GM12878 (cell line): ENCODE results near the gene FOSB. TPM values are rescaled to one million over a fixed set of nuclear protein-coding genes. Genes with fewer than 3 reads are reported as not detected.

ENCODE experiments used
- ATAC-seq: fragments of 200-7000 bp; cut with Tn5 transposase; 3 replicates; pipeline ENCODE4 v1.9.1; 2020; ENCODE audit warnings: mild to moderate bottlenecking, moderate library complexity
- BruUV-seq: library from RNA; stranded (reverse); fragments of 400-500 nt; replicated peaks from 2 replicates; lab custom pipeline; 2021; lab: Mats Ljungman, UMichigan
- CTCF ChIA-PET: fragments of 300-600 bp; sonication (Branson Sonifier 250); formaldehyde crosslinking; extraction: SDS; loops from one replicate; lab custom pipeline; 2021; ENCODE audit warnings: inconsistent platforms; lab: Yijun Ruan, JAX
- POLR2A ChIA-PET: fragments of 350-600 bp; formaldehyde crosslinking; extraction: SDS; loops from one replicate; lab custom pipeline; 2021; ENCODE audit warnings: inconsistent platforms; lab: Charles Lee
- RAD21 ChIA-PET: fragments of 300-600 bp; sonication (Branson Sonifier 250); formaldehyde crosslinking; loops from one replicate; lab custom pipeline; 2023; ENCODE audit warnings: antibody characterized with exemption; ENCODE audit not compliant: unreplicated experiment; lab: Charles Lee
- SMC1A ChIA-PET: fragments of 300-600 bp; sonication (Branson Sonifier 250); formaldehyde crosslinking; loops from one replicate; lab custom pipeline; 2023; ENCODE audit not compliant: unreplicated experiment, uncharacterized antibody; lab: Charles Lee
- DNase-seq: peaks from one replicate; pipeline ENCODE4 v3.0.0-alpha.2; 2011; ENCODE audit warnings: low read depth, low spot score
- FAIRE-seq: peaks from 3 replicates; lab custom pipeline; 2011; peaks lifted over from hg19 to GRCh38; lab: Jason Lieb, UNC
- H2AFZ ChIP-seq: 2 replicates; pipeline ENCODE4 v1.6.0; 2011; ENCODE audit warnings: low read depth, low read length, control low read depth; ENCODE audit not compliant: control insufficient read depth
- H3K27ac ChIP-seq: 2 replicates; pipeline ENCODE4 v1.5.1; 2011; ENCODE audit warnings: control low read depth; ENCODE audit not compliant: control insufficient read depth, insufficient read depth
- H3K27me3 ChIP-seq, 2 experiments: replicated peaks in 1 of 2; 2 replicates each; pipeline versions ENCODE4 v1.6.0 to v1.6.1; 2011; ENCODE audit warnings: low read length in 1 of 2; ENCODE audit not compliant: control insufficient read depth in 2 of 2, insufficient read depth in 2 of 2
- H3K36me3 ChIP-seq, 2 experiments: 2 replicates each; pipeline ENCODE4 v1.5.1; 2011; ENCODE audit warnings: low read length in 1 of 2; ENCODE audit not compliant: control insufficient read depth in 2 of 2, insufficient read depth in 2 of 2
- H3K4me1 ChIP-seq: 2 replicates; pipeline ENCODE4 v1.6.1; 2011; ENCODE audit warnings: mild to moderate bottlenecking, low read length, moderate library complexity, mixed read lengths; ENCODE audit not compliant: control insufficient read depth, insufficient read depth
- H3K4me2 ChIP-seq: 2 replicates; pipeline ENCODE4 v1.6.0; 2011; ENCODE audit warnings: control low read depth; ENCODE audit not compliant: control insufficient read depth, insufficient read depth
- H3K4me3 ChIP-seq: fragments of 200-600 bp; sonication (generic); 2 replicates; pipeline ENCODE4 v1.5.1; 2016
- H3K79me2 ChIP-seq: 2 replicates; pipeline ENCODE4 v1.6.0; 2011; ENCODE audit warnings: low read length; ENCODE audit not compliant: control insufficient read depth, insufficient read depth
- H3K9ac ChIP-seq: 2 replicates; pipeline ENCODE4 v1.8.0; 2011; ENCODE audit warnings: low read length, control low read depth, mixed read lengths; ENCODE audit not compliant: control insufficient read depth, insufficient read depth
- H3K9me3 ChIP-seq: replicated peaks from 3 replicates; pipeline ENCODE4 v1.5.1; 2011; ENCODE audit warnings: mild to moderate bottlenecking, low read length; ENCODE audit not compliant: control insufficient read depth, insufficient read depth
- H4K20me1 ChIP-seq: 2 replicates; pipeline ENCODE4 v1.6.0; 2011; ENCODE audit not compliant: control insufficient read depth, insufficient read depth
- KDM1A ChIP-seq: fragments of 200-600 bp; sonication (generic); IDR thresholded peaks from 2 replicates; pipeline ENCODE4 v1.6.1; 2016; ENCODE audit warnings: borderline replicate concordance
- NFXL1 ChIP-seq: fragments of 450-650 bp; IDR thresholded peaks from 2 replicates; pipeline ENCODE4 v1.6.1; 2017; ENCODE audit warnings: antibody characterized with exemption, mild to moderate bottlenecking, borderline replicate concordance
- POLR2AphosphoS2 ChIP-seq: IDR thresholded peaks from 2 replicates; pipeline ENCODE4 v1.6.1; 2011; ENCODE audit warnings: low read depth, mild to moderate bottlenecking, low read length, improper control_type of control experiment, moderate library complexity
- POU2F2 ChIP-seq: IDR thresholded peaks from 3 replicates; pipeline ENCODE4 v1.6.1; 2011; ENCODE audit warnings: low read depth, mild to moderate bottlenecking, low read length, borderline replicate concordance
- RB1 ChIP-seq: fragments of 450-650 bp; formaldehyde crosslinking; IDR thresholded peaks from 2 replicates; pipeline ENCODE4 v1.6.1; 2017; ENCODE audit warnings: mild to moderate bottlenecking, borderline replicate concordance
- SIN3A ChIP-seq: IDR thresholded peaks from 2 replicates; pipeline ENCODE4 v1.6.1; 2012; ENCODE audit warnings: low read depth, low read length, improper control_type of control experiment
- SMARCA5 ChIP-seq: fragments of 450-650 bp; IDR thresholded peaks from 2 replicates; pipeline ENCODE4 v1.6.1; 2017; ENCODE audit warnings: mild to moderate bottlenecking
- USF1 ChIP-seq: IDR thresholded peaks from 2 replicates; pipeline ENCODE4 v1.6.1; 2011; ENCODE audit warnings: borderline replicate concordance, low read depth, mild to moderate bottlenecking, moderate library complexity, mixed read lengths, low read length; ENCODE audit not compliant: insufficient read depth; ENCODE audit errors: extremely low read length
- WGBS: methylation state at CpG from one replicate; pipeline ENCODE4 v1.1.6; 2016; ENCODE audit warnings: low lambda C conversion rate; ENCODE audit not compliant: insufficient replicate concordance, insufficient coverage; ENCODE audit errors: missing lambda C conversion rate; 5-methylcytosine and 5-hydroxymethylcytosine counted together
- in situ Hi-C: fragments of 300-500 bp; cut with MboI; formaldehyde crosslinking; loops from 9 replicates; pipeline ENCODE4 v1.14.3; 2018; ENCODE audit warnings: mixed read lengths
- intact Hi-C: fragments of 100-400 bp; cut with micrococcal nuclease; formaldehyde crosslinking; loops from one replicate; pipeline ENCODE4 v1.14.2; 2022; ENCODE audit not compliant: unreplicated experiment
- polyA plus RNA-seq, 11 experiments: library from polyadenylated mRNA; depleted of rRNA in 4 of 11; unstranded in 6 of 11; stranded (reverse) in 5 of 11; fragments of >200 nt; fragmentation: Nextera tagmentation in 4 of 11; fragmentation: Illumina TruSeq in 1 of 11; extraction: Ambion mirVana in 4 of 11; extraction: Trizol in 1 of 11; gene quantifications; 1 replicate in 1 of 11; 2 replicates in 10 of 11; pipeline versions ENCODE4 v1.2.1 to v1.2.3, GENCODE V29; 2011 to 2016; ENCODE audit warnings: inconsistent platforms in 2 of 11, missing spikeins in 2 of 11, low read depth in 1 of 11
- total RNA-seq, 4 experiments: library from RNA; depleted of rRNA in 3 of 4; stranded (reverse); fragments of >200 nt in 3 of 4; fragmentation: Illumina TruSeq in 1 of 4; extraction: Trizol in 1 of 4; gene quantifications; 2 replicates each; pipeline versions ENCODE4 v1.2.1 to v1.2.3, GENCODE V29; 2013 to 2021
- TF ChIP-seq, protein P1 (sequence below): fragments of 450-650 bp; IDR thresholded peaks from 2 replicates; pipeline ENCODE4 v1.6.1; 2017; ENCODE audit warnings: low read depth, mild to moderate bottlenecking, moderate library complexity

Gene FOSB
- total and polyA plus RNA-seq, 10 of the 15 experiments (the other 5 are each of a cell fraction or from before 2014, with no cell fraction given): 0.06 to 0.56 (median 0.26) TPM

- ChIA-PET RAD21 (no interaction called here), CTCF (interaction anchor here (0.9 to 1.3 kb wide), 3 partner anchors 10 to 204 kb away, joined by 3 to 6 read pairs (median 4); no protein-coding TSS in a partner anchor), POLR2A (interaction anchor here (0.6 to 1.9 kb wide), 4 partner anchors 22 to 286 kb away, joined by 3 to 7 read pairs (median 5); no protein-coding TSS in a partner anchor), SMC1A (interaction anchor here (1.7 kb wide), 1 partner anchor 129 kb away, joined by 4 read pairs; no protein-coding TSS in a partner anchor)
- H2AFZ ChIP-seq: no peak overlapping the region
- no peak overlapping the region; the same call in 1 of the 2 replicates for H3K9ac ChIP-seq
- peaks cover under 1 to 14% of the 10 kb centered on the region in 2 experiments for H3K36me3 ChIP-seq
- H3K79me2 ChIP-seq: peaks cover 86% of the 10 kb centered on the region
- intact Hi-C loops (no loop called here), in situ Hi-C loops (no loop called here)
- FAIRE-seq (no peak), ATAC-seq (no peak), DNase-seq (no peak)
- TF ChIP-seq SMARCA5 (0 out of 2 replicates have a peak, but pooled peaks have one; percentile 19), KDM1A (no peak)
- no peaks in the 10 kb centered on the region for H4K20me1 ChIP-seq
- BruUV-seq: no TSS peak
- H3K27me3 ChIP-seq: no peaks in the 10 kb centered on the region
- H3K4me3 ChIP-seq: peak overlapping the region; percentile 99
- no peaks in the 10 kb centered on the region for H3K9me3 ChIP-seq
- H3K4me2 ChIP-seq: peak overlapping the region; percentile 0; the same call in 1 of the 2 replicates
- H3K27ac ChIP-seq: peak overlapping the region; percentile 75
- H3K4me1 ChIP-seq: peaks cover 42% of the 10 kb centered on the region
- 30% methylated on average over 6 of the region's 6 CpGs for WGBS
These were observed 45.2 kb downstream of the FOSB start for GRCh38 chr19:45512881-45513483.

DNA sequence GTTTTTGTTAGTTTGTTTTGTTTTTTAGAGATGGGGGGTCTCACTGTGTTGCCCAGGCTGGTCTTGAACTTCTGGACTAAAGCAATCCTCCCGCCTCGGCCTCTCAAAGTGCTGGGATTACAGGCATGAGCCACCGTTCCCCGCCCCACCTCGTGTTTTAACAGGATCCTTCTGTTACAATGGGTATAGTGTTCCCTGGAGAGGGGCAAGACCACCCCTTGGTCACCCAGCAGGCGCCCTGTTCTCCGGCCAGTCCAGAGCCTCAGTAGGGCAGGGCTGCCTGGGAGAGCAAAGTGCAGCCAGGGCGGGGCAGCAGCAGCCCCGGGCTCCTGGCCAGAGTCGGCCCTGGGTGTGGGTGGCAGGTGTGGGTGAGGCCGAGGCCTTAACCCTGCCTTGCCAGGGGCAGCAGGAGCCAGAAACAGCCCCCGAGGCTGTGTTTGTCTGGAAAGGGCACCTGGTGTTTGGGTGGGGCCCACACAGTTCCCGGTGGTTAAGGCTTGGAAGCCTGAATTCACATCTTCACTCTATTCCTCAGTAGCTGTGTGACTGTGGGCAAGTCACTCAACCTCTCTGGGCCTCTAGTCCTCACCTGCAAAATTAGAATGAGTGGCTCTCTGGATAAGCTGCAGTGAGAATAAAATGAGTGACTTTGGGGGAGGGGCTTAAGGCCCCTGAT lies 46.7 kb downstream of the FOSB start:
- ChIA-PET CTCF (interaction anchor here (1.1 to 2.6 kb wide), 8 partner anchors 20 to 127 kb away, joined by 3 to 18 read pairs (median 4); no protein-coding TSS in a partner anchor), SMC1A (interaction anchor here (0.9 to 2.9 kb wide), 3 partner anchors 11 to 127 kb away, joined by 3 to 8 read pairs (median 4); no protein-coding TSS in a partner anchor), POLR2A (interaction anchor here (0.5 to 2.0 kb wide), 4 partner anchors 9 to 366 kb away, joined by 3 to 7 read pairs (median 4); partner anchors contain the start of genes DMWD, PPM1N and RTN2), RAD21 (interaction anchor here (1.0 to 2.5 kb wide), 5 partner anchors 9 to 178 kb away, joined by 3 to 16 read pairs (median 7); partner anchors contain the start of genes EML2, QPCTL and SNRPD2)
- H3K9me3 ChIP-seq: no peaks in the 10 kb centered on the region
- BruUV-seq: no TSS peak
- intact Hi-C loops: no loop called here
- peak overlapping the region; percentile 85 for H3K4me2 ChIP-seq
- WGBS: 5% methylated on average over 13 of the region's 13 CpGs
- ATAC-seq (peak; percentile 52), DNase-seq (no peak), FAIRE-seq (no peak)
- H3K4me1 ChIP-seq: peaks cover 41% of the 10 kb centered on the region
- H3K79me2 ChIP-seq: peaks cover 71% of the 10 kb centered on the region
- H3K27ac ChIP-seq: peak overlapping the region; percentile 75
- no peaks in the 10 kb centered on the region for H3K27me3 ChIP-seq
- peak overlapping the region; percentile 32 for H3K4me3 ChIP-seq
- TF ChIP-seq SIN3A: no peak
- TF ChIP-seq RB1: no peak
- no peak for TF ChIP-seq USF1
- TF ChIP-seq, protein P1, sequence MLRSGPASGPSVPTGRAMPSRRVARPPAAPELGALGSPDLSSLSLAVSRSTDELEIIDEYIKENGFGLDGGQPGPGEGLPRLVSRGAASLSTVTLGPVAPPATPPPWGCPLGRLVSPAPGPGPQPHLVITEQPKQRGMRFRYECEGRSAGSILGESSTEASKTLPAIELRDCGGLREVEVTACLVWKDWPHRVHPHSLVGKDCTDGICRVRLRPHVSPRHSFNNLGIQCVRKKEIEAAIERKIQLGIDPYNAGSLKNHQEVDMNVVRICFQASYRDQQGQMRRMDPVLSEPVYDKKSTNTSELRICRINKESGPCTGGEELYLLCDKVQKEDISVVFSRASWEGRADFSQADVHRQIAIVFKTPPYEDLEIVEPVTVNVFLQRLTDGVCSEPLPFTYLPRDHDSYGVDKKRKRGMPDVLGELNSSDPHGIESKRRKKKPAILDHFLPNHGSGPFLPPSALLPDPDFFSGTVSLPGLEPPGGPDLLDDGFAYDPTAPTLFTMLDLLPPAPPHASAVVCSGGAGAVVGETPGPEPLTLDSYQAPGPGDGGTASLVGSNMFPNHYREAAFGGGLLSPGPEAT: no peak
- TF ChIP-seq POLR2AphosphoS2: no peak
- peak; percentile 97 for TF ChIP-seq SMARCA5
- peak; percentile 91; the same call in 1 of the 2 replicates for TF ChIP-seq NFXL1
- TF ChIP-seq POU2F2: 0 out of 3 replicates have a peak, but pooled peaks have one; percentile 6
- H3K9ac ChIP-seq: peak overlapping the region; percentile 60
- in situ Hi-C loops: no loop called here
- H4K20me1 ChIP-seq: no peaks in the 10 kb centered on the region
- peaks cover 5 to 19% of the 10 kb centered on the region in 2 experiments for H3K36me3 ChIP-seq
- H2AFZ ChIP-seq: no peak overlapping the region
